ENCODE results near the gene NDFIP1. TPM values are rescaled to one million over a fixed set of nuclear protein-coding genes. Genes with fewer than 3 reads are reported as not detected.

The NDFIP1 gene
- total RNA-seq, 4 donors from 2014 or later: 37.1 to 63.5 (median 42.5) TPM

- ATAC-seq (no peak), DNase-seq (no peak)
- in situ Hi-C loops (cut with MboI; ENCODE audit: low sequenced_read_pairs in 4 of 4) (no loop called here), intact Hi-C loops (cut with DNase I; ENCODE audit: low total_unique reads) (no loop called here)
- Histone ChIP-seq H3K27me3 (no peaks in the 10 kb centered on the region), H3K4me3 (no peak overlapping the region), H3K4me1 (peaks cover 5 to 8% of the 10 kb centered on the region in 2 donors), H3K9me3 (no peaks in the 10 kb centered on the region), H3K27ac (no peak overlapping the region), H3K36me3 (no peaks in the 10 kb centered on the region)
- no peak for TF ChIP-seq POLR2A (IDR thresholded peaks at IDR 0.05)
- TF ChIP-seq, protein P1, sequence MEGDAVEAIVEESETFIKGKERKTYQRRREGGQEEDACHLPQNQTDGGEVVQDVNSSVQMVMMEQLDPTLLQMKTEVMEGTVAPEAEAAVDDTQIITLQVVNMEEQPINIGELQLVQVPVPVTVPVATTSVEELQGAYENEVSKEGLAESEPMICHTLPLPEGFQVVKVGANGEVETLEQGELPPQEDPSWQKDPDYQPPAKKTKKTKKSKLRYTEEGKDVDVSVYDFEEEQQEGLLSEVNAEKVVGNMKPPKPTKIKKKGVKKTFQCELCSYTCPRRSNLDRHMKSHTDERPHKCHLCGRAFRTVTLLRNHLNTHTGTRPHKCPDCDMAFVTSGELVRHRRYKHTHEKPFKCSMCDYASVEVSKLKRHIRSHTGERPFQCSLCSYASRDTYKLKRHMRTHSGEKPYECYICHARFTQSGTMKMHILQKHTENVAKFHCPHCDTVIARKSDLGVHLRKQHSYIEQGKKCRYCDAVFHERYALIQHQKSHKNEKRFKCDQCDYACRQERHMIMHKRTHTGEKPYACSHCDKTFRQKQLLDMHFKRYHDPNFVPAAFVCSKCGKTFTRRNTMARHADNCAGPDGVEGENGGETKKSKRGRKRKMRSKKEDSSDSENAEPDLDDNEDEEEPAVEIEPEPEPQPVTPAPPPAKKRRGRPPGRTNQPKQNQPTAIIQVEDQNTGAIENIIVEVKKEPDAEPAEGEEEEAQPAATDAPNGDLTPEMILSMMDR (IDR thresholded peaks at IDR 0.05 in 4 of 5, conservative IDR thresholded peaks at IDR 0.05 in 1 of 5): no peak
Measured at GRCh38 chr5:142176255-142176654, 67.7 kb downstream of the NDFIP1 start.

GRCh38 chr5:142178651-142179050 lies 70.1 kb downstream of the NDFIP1 start:
- peaks cover 5 to 8% of the 10 kb centered on the region in 2 donors for H3K4me1 ChIP-seq
- H3K27me3 ChIP-seq: no peaks in the 10 kb centered on the region
- no peak for ATAC-seq
- no peak overlapping the region for H3K4me3 ChIP-seq
- H3K36me3 ChIP-seq: no peaks in the 10 kb centered on the region
- no peak for TF ChIP-seq POLR2A (IDR thresholded peaks at IDR 0.05)
- TF ChIP-seq, protein P1 (IDR thresholded peaks at IDR 0.05 in 4 of 5, conservative IDR thresholded peaks at IDR 0.05 in 1 of 5): no peak
- no peaks in the 10 kb centered on the region for H3K9me3 ChIP-seq
- H3K27ac ChIP-seq: no peak overlapping the region
- no peak for DNase-seq
- in situ Hi-C loops (cut with MboI; ENCODE audit: low sequenced_read_pairs in 4 of 4): no loop called here
- intact Hi-C loops (cut with DNase I; ENCODE audit: low total_unique reads): no loop called here

DNA sequence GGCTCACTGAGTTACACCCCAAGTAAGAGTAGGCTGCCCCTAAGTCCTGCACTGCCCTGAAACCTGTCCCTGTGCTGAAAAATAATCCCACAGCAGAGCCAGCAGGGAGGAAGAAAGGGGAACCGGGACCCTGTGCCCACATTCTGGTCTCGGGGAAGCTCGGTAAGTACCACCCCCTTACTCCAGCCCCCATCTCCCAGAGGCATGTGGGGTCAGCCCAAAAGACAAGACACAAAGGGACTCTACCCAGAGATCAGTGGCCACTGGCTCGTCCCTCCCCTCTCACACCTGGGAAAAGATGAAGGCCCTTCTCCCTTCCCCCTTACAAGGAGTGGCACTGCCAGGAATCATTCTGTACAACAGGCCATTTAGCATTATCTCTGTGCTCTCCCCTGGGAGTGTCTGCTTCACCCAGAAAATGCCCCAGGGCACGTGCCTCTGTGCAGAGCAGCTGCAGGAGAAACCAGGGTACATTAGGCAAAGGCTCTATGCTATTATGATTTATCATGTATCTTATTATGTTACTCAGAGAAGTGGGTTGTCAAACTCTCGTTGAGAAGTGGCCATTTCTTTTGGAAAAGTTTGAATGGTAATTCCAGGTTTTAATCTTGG lies 71.3 kb downstream of the NDFIP1 start:
- ATAC-seq (no peak), DNase-seq (no peak)
- in situ Hi-C loops (cut with MboI; ENCODE audit: low sequenced_read_pairs in 4 of 4): no loop called here
- TF ChIP-seq, protein P1 (IDR thresholded peaks at IDR 0.05 in 4 of 5, conservative IDR thresholded peaks at IDR 0.05 in 1 of 5): no peak
- TF ChIP-seq POLR2A (IDR thresholded peaks at IDR 0.05): no peak
- Histone ChIP-seq H3K27ac (no peak overlapping the region), H3K36me3 (no peaks in the 10 kb centered on the region), H3K9me3 (no peaks in the 10 kb centered on the region), H3K4me3 (no peak overlapping the region), H3K4me1 (peaks cover 2 to 5% of the 10 kb centered on the region in 2 donors), H3K27me3 (no peaks in the 10 kb centered on the region)
- intact Hi-C loops (cut with DNase I; ENCODE audit: low total_unique reads): no loop called here

GRCh38 chr5:142181096-142181495 lies 72.5 kb downstream of the NDFIP1 start:
- H3K36me3 ChIP-seq: no peaks in the 10 kb centered on the region
- no peak overlapping the region for H3K4me3 ChIP-seq
- no peak for DNase-seq
- in situ Hi-C loops (cut with MboI; ENCODE audit: low sequenced_read_pairs in 4 of 4): no loop called here
- ATAC-seq: no peak
- intact Hi-C loops (cut with DNase I; ENCODE audit: low total_unique reads): no loop called here
- H3K27ac ChIP-seq: no peak overlapping the region
- TF ChIP-seq POLR2A (IDR thresholded peaks at IDR 0.05): no peak
- TF ChIP-seq, protein P1 (IDR thresholded peaks at IDR 0.05 in 4 of 5, conservative IDR thresholded peaks at IDR 0.05 in 1 of 5): no peak
- H3K4me1 ChIP-seq: no peaks in the 10 kb centered on the region
- H3K9me3 ChIP-seq: no peaks in the 10 kb centered on the region
- H3K27me3 ChIP-seq: no peaks in the 10 kb centered on the region
